PC-3 (cell line): ENCODE measurements around the gene DZIP1. TPM values are rescaled to one million over a fixed set of nuclear protein-coding genes. Genes with fewer than 3 reads are reported as not detected.

Experiments used
- ATAC-seq: fragments of 200-7000 bp; cut with Tn5 transposase; 2 replicates; pipeline ENCODE4 v1.9.1; 2020; ENCODE audit warnings: mild to moderate bottlenecking, moderate library complexity
- BruUV-seq: library from RNA; stranded (reverse); fragments of 400-500 nt; replicated peaks from 2 replicates; lab custom pipeline; 2021; lab: Mats Ljungman, UMichigan
- CTCF ChIA-PET: fragments of 300-600 bp; sonication (Branson Sonifier 250); formaldehyde crosslinking; loops from one replicate; lab custom pipeline; 2022; ENCODE audit warnings: antibody characterized with exemption; lab: Charles Lee
- POLR2A ChIA-PET: fragments of 300-600 bp; sonication (Branson Sonifier 250); formaldehyde crosslinking; loops from one replicate; lab custom pipeline; 2022; ENCODE audit warnings: antibody characterized with exemption; ENCODE audit not compliant: unreplicated experiment; lab: Charles Lee
- DNase-seq: peaks from one replicate; pipeline ENCODE4 v3.0.0-alpha.2; 2015
- H2AFZ ChIP-seq: fragments of 300-600 bp; sonication (generic); 2 replicates; pipeline ENCODE4 v1.6.0; 2016; ENCODE audit warnings: antibody characterized with exemption, low read length
- H3F3A ChIP-seq: fragments of 300-600 bp; sonication (generic); one replicate; pipeline ENCODE4 v1.6.0; 2017; ENCODE audit warnings: antibody characterized with exemption, low read length, control low read depth, mild to moderate bottlenecking; ENCODE audit not compliant: unreplicated experiment
- H3K27ac ChIP-seq: fragments of 300-600 bp; sonication (generic); 2 replicates; pipeline ENCODE4 v1.5.1; 2016; ENCODE audit warnings: mild to moderate bottlenecking, low read length
- H3K27me3 ChIP-seq: fragments of 300-600 bp; sonication (generic); 2 replicates; pipeline ENCODE4 v1.6.1; 2016; ENCODE audit warnings: low read length, mixed read lengths
- H3K36me3 ChIP-seq: fragments of 300-600 bp; sonication (generic); 2 replicates; pipeline ENCODE4 v1.6.1; 2016; ENCODE audit warnings: low read depth, mixed run types, low read length, mixed read lengths
- H3K4me1 ChIP-seq: fragments of 300-600 bp; sonication (generic); 2 replicates; pipeline ENCODE4 v1.5.1; 2016; ENCODE audit warnings: low read length; ENCODE audit not compliant: insufficient read depth
- H3K4me2 ChIP-seq: fragments of 300-600 bp; sonication (generic); 2 replicates; pipeline ENCODE4 v1.6.0; 2016; ENCODE audit warnings: low read length
- H3K4me3 ChIP-seq: fragments of 300-600 bp; sonication (generic); 2 replicates; pipeline ENCODE4 v1.5.1; 2016; ENCODE audit warnings: mild to moderate bottlenecking, low read length, mixed read lengths
- H3K79me2 ChIP-seq: fragments of 300-600 bp; sonication (generic); 2 replicates; pipeline ENCODE4 v1.6.1; 2017; ENCODE audit warnings: low read length, mixed read lengths
- H3K9ac ChIP-seq: fragments of 300-600 bp; sonication (generic); 2 replicates; pipeline ENCODE4 v1.6.0; 2016; ENCODE audit warnings: mild to moderate bottlenecking, low read length
- H3K9me2 ChIP-seq: fragments of 300-600 bp; sonication (generic); replicated peaks from 2 replicates; pipeline ENCODE4 v1.6.1; 2016; ENCODE audit warnings: mixed run types, low read length, mixed read lengths
- H3K9me3 ChIP-seq: fragments of 300-600 bp; sonication (generic); 2 replicates; pipeline ENCODE4 v1.6.1; 2016; ENCODE audit warnings: low read length, mixed read lengths
- H4K20me1 ChIP-seq: fragments of 300-600 bp; sonication (generic); 2 replicates; pipeline ENCODE4 v1.6.1; 2016; ENCODE audit warnings: low read length, mixed read lengths
- CTCF ChIP-seq: fragments of 300-600 bp; sonication (generic); conservative IDR thresholded peaks from 2 replicates; pipeline ENCODE4 v1.5.1; 2017; ENCODE audit warnings: antibody characterized with exemption, low read depth, mild to moderate bottlenecking, low read length
- EZH2 ChIP-seq: fragments of 300-600 bp; sonication (generic); IDR thresholded peaks from one replicate; pipeline ENCODE4 v1.6.1; 2017; ENCODE audit warnings: antibody characterized with exemption, mild to moderate bottlenecking, low read length; ENCODE audit not compliant: unreplicated experiment
- EZH2phosphoT487 ChIP-seq: fragments of 300-600 bp; sonication (generic); IDR thresholded peaks from 2 replicates; pipeline ENCODE4 v1.6.1; 2018; ENCODE audit warnings: mild to moderate bottlenecking, antibody characterized with exemption, low read length, borderline replicate concordance
- intact Hi-C: fragments of 100-400 bp; cut with micrococcal nuclease; formaldehyde crosslinking; loops from 2 replicates; pipeline ENCODE4 v1.9.0; 2023
- total RNA-seq: library from RNA; depleted of rRNA; stranded (reverse); fragments of >200 nt; gene quantifications from 2 replicates; pipeline ENCODE4 v1.2.3, GENCODE V29; 2014

DZIP1 gene
- total RNA-seq, 1 experiment from 2014 or later, result 3.5 TPM

GRCh38 chr13:95647321-95647720 lies 2.8 kb upstream of the DZIP1 start:
- Histone ChIP-seq H3K9me2 (no peaks in the 10 kb centered on the region), H3K27ac (no peak overlapping the region), H3F3A (no peaks in the 10 kb centered on the region), H3K4me1 (peaks cover 7% of the 10 kb centered on the region), H4K20me1 (no peaks in the 10 kb centered on the region), H2AFZ (no peak overlapping the region), H3K79me2 (no peaks in the 10 kb centered on the region), H3K27me3 (no peaks in the 10 kb centered on the region), H3K4me3 (no peak overlapping the region), H3K4me2 (no peak overlapping the region), H3K9ac (no peak overlapping the region), H3K36me3 (no peaks in the 10 kb centered on the region), H3K9me3 (no peaks in the 10 kb centered on the region)
- no peak for TF ChIP-seq EZH2phosphoT487
- TF ChIP-seq CTCF, result no peak
- no peak for TF ChIP-seq EZH2
- no TSS peak for BruUV-seq
- intact Hi-C loops, result no loop called here
- POLR2A ChIA-PET, result no interaction called here
- ATAC-seq (no peak), DNase-seq (no peak)
- CTCF ChIA-PET, result no interaction called here

- no peaks in the 10 kb centered on the region for H3K79me2 ChIP-seq
- peak overlapping the region; percentile 70 for H3K4me3 ChIP-seq
- H3F3A ChIP-seq, result no peaks in the 10 kb centered on the region
- peak overlapping the region; percentile 74 for H2AFZ ChIP-seq
- H3K9ac ChIP-seq, result no peak overlapping the region
- H3K27ac ChIP-seq, result no peak overlapping the region
- peak overlapping the region; percentile 89 for H3K4me2 ChIP-seq
- BruUV-seq, result no TSS peak
- ATAC-seq, result peak; percentile 52
- no peaks in the 10 kb centered on the region for H3K9me3 ChIP-seq
- intact Hi-C loops, result no loop called here
- POLR2A ChIA-PET, result no interaction called here
- H3K4me1 ChIP-seq, result peaks cover 4% of the 10 kb centered on the region
- no peaks in the 10 kb centered on the region for H3K36me3 ChIP-seq
- H3K27me3 ChIP-seq, result no peaks in the 10 kb centered on the region
- DNase-seq, result no peak
- CTCF ChIA-PET, result no interaction called here
- no peaks in the 10 kb centered on the region for H3K9me2 ChIP-seq
- TF ChIP-seq CTCF, result no peak
- TF ChIP-seq EZH2phosphoT487, result no peak
- TF ChIP-seq EZH2, result no peak
- no peaks in the 10 kb centered on the region for H4K20me1 ChIP-seq
These were observed 439 bp downstream of the DZIP1 start for GRCh38 chr13:95643936-95644598.

- no TSS peak for BruUV-seq
- Histone ChIP-seq H3K4me1 (peaks cover 4% of the 10 kb centered on the region), H2AFZ (no peak overlapping the region), H3K4me2 (peak overlapping the region; percentile 89; the same call in 1 of the 2 replicates), H3K79me2 (no peaks in the 10 kb centered on the region), H3K9me3 (no peaks in the 10 kb centered on the region), H3K27me3 (no peaks in the 10 kb centered on the region), H3K9me2 (no peaks in the 10 kb centered on the region), H3K36me3 (no peaks in the 10 kb centered on the region), H3K27ac (no peak overlapping the region), H4K20me1 (no peaks in the 10 kb centered on the region), H3K9ac (no peak overlapping the region), H3K4me3 (no peak overlapping the region), H3F3A (no peaks in the 10 kb centered on the region)
- ATAC-seq (no peak), DNase-seq (no peak)
- CTCF ChIA-PET, result no interaction called here
- POLR2A ChIA-PET, result no interaction called here
- no peak for TF ChIP-seq EZH2
- TF ChIP-seq CTCF, result no peak
- no peak for TF ChIP-seq EZH2phosphoT487
- intact Hi-C loops, result no loop called here
These were observed 953 bp downstream of the DZIP1 start for GRCh38 chr13:95643571-95643935.
